ENCODE results near the gene TGFBR3. TPM values are rescaled to one million over a fixed set of nuclear protein-coding genes. Genes with fewer than 3 reads are reported as not detected.

Gene TGFBR3
- total RNA-seq, 1 experiment from 2014 or later = 3.1 TPM

DNA sequence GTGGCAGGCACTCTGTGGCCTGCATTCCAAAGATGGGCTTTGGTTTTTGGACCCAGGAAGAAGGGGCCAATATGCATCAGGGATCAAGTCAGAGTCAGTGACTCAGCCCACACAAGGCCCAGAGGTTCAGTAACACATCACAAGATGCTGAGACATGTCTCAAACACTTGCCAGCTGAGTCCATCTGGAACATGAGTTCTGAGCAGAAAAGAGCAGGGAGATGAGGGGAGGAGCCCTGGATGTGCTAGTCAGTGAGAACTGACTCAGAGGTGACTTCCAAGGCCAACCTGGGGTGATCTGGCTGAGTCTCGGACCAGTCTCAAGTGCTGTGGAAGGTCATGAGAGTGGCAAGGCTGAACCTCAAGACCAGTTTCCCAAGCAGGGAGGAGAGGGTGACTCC, 235.2 kb downstream of the TGFBR3 start:
- CTCF ChIA-PET = no interaction called here
- H3K27me3 ChIP-seq (replicated peaks; ENCODE audit: insufficient read depth, low read depth, low read length, poor library complexity) = no peaks in the 10 kb centered on the region
- H3K9me3 ChIP-seq (ENCODE audit: low read depth, low read length, poor library complexity, severe bottlenecking) = no peaks in the 10 kb centered on the region
- DNase-seq (ENCODE audit: low spot score) = no peak
- no peaks in the 10 kb centered on the region for H3K36me3 ChIP-seq (ENCODE audit: insufficient read depth, low read length, poor library complexity, severe bottlenecking)
- H3K4me1 ChIP-seq (ENCODE audit: insufficient read depth, low read length, poor library complexity, severe bottlenecking) = no peaks in the 10 kb centered on the region
- TF ChIP-seq EZH2 (IDR thresholded peaks at IDR 0.05; ENCODE audit: borderline replicate concordance, low read depth, low read length, poor library complexity, severe bottlenecking) (no peak), CTCF (conservative IDR thresholded peaks at IDR 0.05; ENCODE audit: low read depth, low read length) (no peak)
- POLR2A ChIA-PET (ENCODE audit: low non-redundant PET) = no interaction called here
- no TSS peak for BruUV-seq (replicated peaks)
- H3K27ac ChIP-seq (ENCODE audit: low read depth, low read length, poor library complexity, severe bottlenecking) = no peak overlapping the region
- no peak overlapping the region for H3K4me3 ChIP-seq (ENCODE audit: low read depth, low read length, poor library complexity, severe bottlenecking)
- intact Hi-C loops (cut with micrococcal nuclease; ENCODE audit: unreplicated experiment) = no loop called here

- no peak overlapping the region for H3K27ac ChIP-seq (ENCODE audit: low read depth, low read length, poor library complexity, severe bottlenecking)
- no peaks in the 10 kb centered on the region for H3K4me1 ChIP-seq (ENCODE audit: insufficient read depth, low read length, poor library complexity, severe bottlenecking)
- no peaks in the 10 kb centered on the region for H3K27me3 ChIP-seq (replicated peaks; ENCODE audit: insufficient read depth, low read depth, low read length, poor library complexity)
- intact Hi-C loops (cut with micrococcal nuclease; ENCODE audit: unreplicated experiment) = no loop called here
- no peak for DNase-seq (ENCODE audit: low spot score)
- H3K36me3 ChIP-seq (ENCODE audit: insufficient read depth, low read length, poor library complexity, severe bottlenecking) = no peaks in the 10 kb centered on the region
- TF ChIP-seq CTCF (conservative IDR thresholded peaks at IDR 0.05; ENCODE audit: low read depth, low read length) = no peak
- TF ChIP-seq EZH2 (IDR thresholded peaks at IDR 0.05; ENCODE audit: borderline replicate concordance, low read depth, low read length, poor library complexity, severe bottlenecking) = no peak
- no peak overlapping the region for H3K4me3 ChIP-seq (ENCODE audit: low read depth, low read length, poor library complexity, severe bottlenecking)
- CTCF ChIA-PET = no interaction called here
- no peaks in the 10 kb centered on the region for H3K9me3 ChIP-seq (ENCODE audit: low read depth, low read length, poor library complexity, severe bottlenecking)
- POLR2A ChIA-PET (ENCODE audit: low non-redundant PET) = no interaction called here
- BruUV-seq (replicated peaks) = no TSS peak
Observed at GRCh38 chr1:91647061-91647460, 238.9 kb downstream of the TGFBR3 start.

GRCh38 chr1:91645031-91645430, 240.9 kb downstream of the TGFBR3 start:
- CTCF ChIA-PET = no interaction called here
- Histone ChIP-seq H3K4me1 (ENCODE audit: insufficient read depth, low read length, poor library complexity, severe bottlenecking) (no peaks in the 10 kb centered on the region), H3K4me3 (ENCODE audit: low read depth, low read length, poor library complexity, severe bottlenecking) (no peak overlapping the region), H3K27me3 (replicated peaks; ENCODE audit: insufficient read depth, low read depth, low read length, poor library complexity) (no peaks in the 10 kb centered on the region), H3K9me3 (ENCODE audit: low read depth, low read length, poor library complexity, severe bottlenecking) (no peaks in the 10 kb centered on the region), H3K27ac (ENCODE audit: low read depth, low read length, poor library complexity, severe bottlenecking) (no peak overlapping the region), H3K36me3 (ENCODE audit: insufficient read depth, low read length, poor library complexity, severe bottlenecking) (no peaks in the 10 kb centered on the region)
- no peak for DNase-seq (ENCODE audit: low spot score)
- no TSS peak for BruUV-seq (replicated peaks)
- POLR2A ChIA-PET (ENCODE audit: low non-redundant PET) = no interaction called here
- intact Hi-C loops (cut with micrococcal nuclease; ENCODE audit: unreplicated experiment) = no loop called here
- TF ChIP-seq CTCF (conservative IDR thresholded peaks at IDR 0.05; ENCODE audit: low read depth, low read length) (no peak), EZH2 (IDR thresholded peaks at IDR 0.05; ENCODE audit: borderline replicate concordance, low read depth, low read length, poor library complexity, severe bottlenecking) (no peak)

Measured in A673 (cell line).